Stimulated activated CD8-positive, alpha-beta memory T cell treated with anti-CD3 and anti-CD28 coated beads, Interleukin-15, amount 100 ng/mL, for 24 hours (primary cell): ENCODE results near the gene RNU6-1.

Experiments used
- DNase-seq: peaks from one replicate; pipeline ENCODE4 v3.0.0-alpha.2; 2020; ENCODE audit warnings: low read depth

Gene RNU6-1

GRCh38 chr15:67857220-67857619 is 17.4 kb upstream of the RNU6-1 start:
- no peak for DNase-seq

GRCh38 chr15:67855842-67856241 is 16.0 kb upstream of the RNU6-1 start:
- no peak for DNase-seq

- no peak for DNase-seq
Measured at GRCh38 chr15:67854358-67854757, 14.5 kb upstream of the RNU6-1 start.

GRCh38 chr15:67853454-67853853 is 13.6 kb upstream of the RNU6-1 start:
- no peak for DNase-seq

- DNase-seq: no peak
Measured at GRCh38 chr15:67852418-67852817, 12.6 kb upstream of the RNU6-1 start.

- DNase-seq: no peak
Measured at GRCh38 chr15:67850994-67851571, 11.2 kb upstream of the RNU6-1 start.

GRCh38 chr15:67850336-67850735 is 10.5 kb upstream of the RNU6-1 start:
- DNase-seq: no peak

GRCh38 chr15:67849538-67849937 is 9.7 kb upstream of the RNU6-1 start:
- DNase-seq: no peak

GRCh38 chr15:67845974-67846373 is 6.1 kb upstream of the RNU6-1 start:
- DNase-seq: no peak

GRCh38 chr15:67843571-67844387 is 3.9 kb upstream of the RNU6-1 start:
- no peak for DNase-seq

- no peak for DNase-seq
Measured at GRCh38 chr15:67843092-67843501, 3.3 kb upstream of the RNU6-1 start.

GRCh38 chr15:67841513-67841762 is 1.6 kb upstream of the RNU6-1 start:
- no peak for DNase-seq

- no peak for DNase-seq
Measured at GRCh38 chr15:67840749-67841512, 1.1 kb upstream of the RNU6-1 start.

GRCh38 chr15:67839499-67839928 is 331 bp downstream of the RNU6-1 start:
- no peak for DNase-seq

GRCh38 chr15:67838789-67839332 is 984 bp downstream of the RNU6-1 start:
- DNase-seq: no peak

- DNase-seq: no peak
Measured at GRCh38 chr15:67836955-67837354, 2.9 kb downstream of the RNU6-1 start.

- no peak for DNase-seq
Measured at GRCh38 chr15:67836477-67836876, 3.4 kb downstream of the RNU6-1 start.

GRCh38 chr15:67836134-67836455 is 3.8 kb downstream of the RNU6-1 start:
- no peak for DNase-seq

GRCh38 chr15:67835297-67836133 is 4.3 kb downstream of the RNU6-1 start:
- DNase-seq: no peak

GRCh38 chr15:67834581-67835296 is 5.1 kb downstream of the RNU6-1 start:
- DNase-seq: no peak

- DNase-seq: no peak
Measured at GRCh38 chr15:67833710-67834511, 5.9 kb downstream of the RNU6-1 start.
